HG02970 (cell line): ENCODE data around the gene PKP4.
"Not testable (repeated sequence)": the region's sequence is repeated elsewhere in the genome, so short reads cannot be mapped to it uniquely, and the experiment has no call there.

Source experiments
- ATAC-seq: cut with Tn5 transposase; IDR thresholded peaks from one replicate; pipeline ENCODE4 v1.9.1; 2021; ENCODE audit warnings: mild to moderate bottlenecking, moderate library complexity, moderate number of reproducible peaks; ENCODE audit not compliant: unreplicated experiment, low FRiP score

Gene PKP4

DNA sequence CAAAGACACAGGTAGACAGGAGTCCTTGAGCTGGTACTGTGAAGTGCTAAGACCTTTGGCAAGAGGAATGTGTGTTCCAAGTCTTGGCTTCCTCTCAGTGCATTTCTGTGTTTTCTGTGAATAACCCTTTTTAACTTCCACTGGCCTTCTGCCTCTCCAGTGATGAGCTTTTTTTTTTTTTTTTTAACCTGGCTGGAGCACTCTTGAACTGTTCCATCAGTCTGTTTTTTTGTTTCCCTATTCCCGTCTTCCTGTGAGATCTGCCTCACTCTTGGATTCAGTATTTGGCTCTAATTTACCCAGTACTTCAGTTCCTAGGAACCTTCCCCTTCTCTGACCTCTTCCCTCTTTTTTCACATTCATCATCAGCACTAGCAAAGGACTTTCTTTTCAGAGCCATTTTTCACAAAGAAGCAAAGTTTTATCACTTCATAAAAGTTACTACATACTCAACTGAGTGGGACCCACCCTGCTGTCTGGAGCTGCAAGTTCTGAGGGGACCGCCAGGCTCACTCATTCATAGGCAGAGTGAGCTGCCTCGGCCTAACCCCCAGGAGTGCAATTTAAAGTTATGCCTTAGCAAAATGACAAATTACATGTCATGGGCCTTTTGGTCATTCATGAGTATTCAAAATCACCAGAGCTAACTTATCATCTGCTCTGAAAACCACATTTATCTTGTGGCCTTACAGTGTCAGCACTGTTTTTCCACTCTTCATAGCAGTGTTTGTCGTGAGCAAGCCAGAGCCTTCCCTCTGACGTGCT lies 211.4 kb downstream of the PKP4 start:
- ATAC-seq = no peak

DNA sequence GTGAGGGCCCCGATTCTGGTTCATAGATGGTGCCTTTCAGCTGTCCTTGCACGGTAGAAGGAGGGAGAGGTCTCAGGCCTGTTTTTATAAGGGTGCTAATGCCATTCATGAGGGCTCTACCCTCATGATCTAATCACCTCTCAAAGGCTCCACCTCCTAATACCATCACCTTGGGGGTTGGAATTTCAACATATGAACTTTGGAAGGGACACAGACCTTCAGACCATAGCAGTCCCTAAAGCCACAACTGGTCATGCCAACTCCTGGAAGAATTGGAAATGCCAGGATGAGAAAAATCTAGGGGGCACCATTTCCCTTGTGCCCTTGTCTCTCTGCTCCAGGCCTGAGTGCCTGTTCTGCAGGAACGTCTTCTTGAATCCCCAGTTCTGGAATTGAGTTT lies 213.5 kb downstream of the PKP4 start:
- ATAC-seq = no peak

- ATAC-seq = no peak
Observed at GRCh38 chr2:158671360-158672245, 214.9 kb downstream of the PKP4 start.

DNA sequence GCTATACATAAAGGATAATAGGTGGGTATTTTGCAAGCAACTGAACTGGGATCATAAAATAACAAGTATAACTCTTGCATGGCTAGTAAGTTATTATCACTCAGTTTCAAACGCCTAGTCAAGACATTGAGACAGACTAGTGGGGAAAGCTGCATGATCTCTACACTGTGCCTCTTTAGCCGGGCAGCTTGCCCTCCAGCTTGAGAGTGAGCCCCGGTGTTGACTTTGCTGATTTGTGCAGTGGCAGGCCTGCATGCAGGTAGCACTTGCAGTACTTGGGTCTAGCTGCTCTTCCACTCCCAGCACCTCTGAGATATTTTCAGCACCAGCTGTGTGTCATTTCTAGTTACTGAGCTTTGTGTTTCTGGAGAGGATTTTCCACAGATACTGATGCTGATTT lies 219.5 kb downstream of the PKP4 start:
- no peak for ATAC-seq

DNA sequence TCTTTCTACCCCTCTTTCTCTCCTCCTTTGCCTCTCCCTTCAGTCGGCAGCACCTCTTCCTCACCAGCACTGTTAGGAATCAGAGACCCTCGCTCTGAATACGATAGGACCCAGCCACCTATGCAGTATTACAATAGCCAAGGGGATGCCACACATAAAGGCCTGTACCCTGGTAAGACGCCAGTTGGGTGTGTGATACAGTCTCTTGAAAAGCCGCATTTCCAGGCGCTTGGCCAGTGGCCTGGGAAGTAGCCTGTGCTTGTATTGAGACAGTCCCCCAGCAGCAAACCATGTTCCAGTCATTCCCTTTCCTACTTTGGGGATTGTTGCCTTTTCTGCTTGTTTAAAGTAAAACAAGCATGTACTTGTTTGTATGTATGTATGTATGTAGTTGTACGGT lies 219.9 kb downstream of the PKP4 start:
- ATAC-seq = no peak

GRCh38 chr2:158677542-158677941 lies 220.8 kb downstream of the PKP4 start:
- no peak for ATAC-seq

GRCh38 chr2:158681816-158682215 lies 225.1 kb downstream of the PKP4 start:
- ATAC-seq = no peak

- ATAC-seq = no peak
Observed at GRCh38 chr2:158685646-158686045, 228.9 kb downstream of the PKP4 start.

DNA sequence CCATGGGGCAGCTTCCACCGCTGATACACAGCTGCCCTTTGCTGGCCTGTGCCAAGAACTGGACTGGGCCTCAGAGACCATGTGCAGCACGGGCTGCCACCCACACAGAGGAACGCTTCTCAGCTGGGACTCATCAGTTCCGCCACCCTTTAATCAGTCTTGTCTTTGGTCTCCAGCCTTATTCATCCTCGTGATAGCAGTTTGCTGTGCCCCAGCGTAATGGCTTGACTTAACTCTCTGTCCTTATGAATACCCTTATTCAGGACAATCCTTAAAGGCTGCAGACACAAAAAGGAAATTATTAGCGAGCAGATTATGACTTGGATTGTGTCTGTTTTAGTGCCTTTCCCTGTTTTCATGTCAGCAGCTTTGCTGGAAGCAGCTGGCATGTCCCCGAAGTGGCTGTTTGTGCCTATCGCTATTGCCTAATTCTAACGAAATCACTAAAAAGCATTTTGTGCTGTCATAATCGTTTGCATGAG lies 229.5 kb downstream of the PKP4 start:
- no peak for ATAC-seq

DNA sequence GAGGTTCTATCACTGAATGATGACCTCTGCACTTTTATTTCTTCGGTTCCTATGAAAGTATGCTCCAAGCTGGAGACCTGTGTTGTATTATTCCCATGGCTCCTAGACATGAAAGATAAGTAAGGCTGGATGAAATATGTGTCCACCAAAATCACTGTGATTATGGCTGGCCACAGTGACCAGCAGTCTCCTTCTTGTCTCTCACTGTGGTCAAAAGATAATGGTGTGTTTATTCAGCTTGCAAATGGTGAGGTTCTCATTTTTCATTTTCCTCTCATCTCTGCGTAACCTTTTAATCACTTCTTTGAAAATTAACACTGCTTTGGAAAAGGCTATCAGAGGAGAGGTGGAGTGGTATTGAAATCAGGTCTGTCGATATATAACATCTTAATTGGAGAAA lies 230.6 kb downstream of the PKP4 start:
- no peak for ATAC-seq

DNA sequence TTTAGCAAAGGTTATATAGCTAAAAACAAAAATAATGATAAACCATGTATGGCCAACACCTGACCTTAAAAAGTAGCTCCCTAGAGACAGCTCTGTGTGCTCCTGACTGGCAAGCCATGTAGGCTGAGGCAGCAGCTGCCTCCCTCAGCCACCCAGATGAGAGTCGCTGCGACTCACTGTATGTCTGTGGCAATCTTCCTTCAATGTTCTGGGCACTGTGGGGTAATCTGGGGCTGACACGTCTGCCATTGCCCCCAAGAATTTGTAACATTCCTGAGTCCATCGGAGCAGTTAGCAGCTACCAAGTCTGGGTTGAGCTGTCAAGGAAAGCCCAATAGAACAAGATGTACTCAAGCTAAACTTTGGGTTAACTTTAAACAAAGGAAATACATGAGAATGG lies 232.0 kb downstream of the PKP4 start:
- ATAC-seq = no peak

- no peak for ATAC-seq
Observed at GRCh38 chr2:158689391-158689790, 232.6 kb downstream of the PKP4 start.

DNA sequence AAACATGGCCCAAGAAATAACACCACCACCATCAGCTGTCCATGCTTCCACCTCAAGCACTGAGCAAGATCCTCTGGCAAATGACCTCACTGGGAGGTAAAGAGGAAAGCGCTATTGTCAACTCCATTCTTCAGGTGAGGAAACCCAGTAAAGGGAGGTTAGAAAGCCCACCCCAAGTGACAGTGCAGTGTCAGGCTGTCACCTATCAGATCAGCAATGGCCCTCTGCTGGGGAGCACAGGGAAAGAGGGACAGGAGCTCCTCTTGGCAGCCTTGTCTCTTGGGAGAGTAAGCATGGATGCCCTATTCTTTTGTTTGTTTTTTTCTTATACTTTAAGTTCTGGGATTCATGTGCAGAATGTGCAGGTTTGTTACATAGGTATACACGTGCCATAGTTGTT lies 234.1 kb downstream of the PKP4 start:
- ATAC-seq = no peak

DNA sequence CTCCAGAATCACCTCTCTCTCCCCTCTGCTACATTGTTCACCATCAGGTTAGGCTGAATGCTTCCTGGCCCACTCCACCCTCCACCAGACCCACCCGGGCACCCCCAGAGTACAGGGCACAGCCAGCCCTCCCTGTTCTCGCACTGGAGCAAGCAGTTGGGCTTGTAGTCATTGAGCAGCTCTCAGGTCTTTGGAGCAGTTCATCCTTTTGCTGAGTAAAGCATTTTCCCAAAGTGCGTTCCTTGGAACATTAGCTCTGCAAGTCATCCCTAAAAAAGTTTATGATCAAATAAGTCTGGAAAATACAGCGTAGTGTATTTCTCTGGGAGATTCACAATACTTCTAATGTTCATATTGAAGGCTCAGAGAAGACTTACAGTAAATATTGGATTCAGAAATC lies 234.9 kb downstream of the PKP4 start:
- no peak for ATAC-seq

- ATAC-seq = no peak
Observed at GRCh38 chr2:158692372-158693103, 235.8 kb downstream of the PKP4 start.

GRCh38 chr2:158693476-158693875 lies 236.7 kb downstream of the PKP4 start:
- no peak for ATAC-seq

DNA sequence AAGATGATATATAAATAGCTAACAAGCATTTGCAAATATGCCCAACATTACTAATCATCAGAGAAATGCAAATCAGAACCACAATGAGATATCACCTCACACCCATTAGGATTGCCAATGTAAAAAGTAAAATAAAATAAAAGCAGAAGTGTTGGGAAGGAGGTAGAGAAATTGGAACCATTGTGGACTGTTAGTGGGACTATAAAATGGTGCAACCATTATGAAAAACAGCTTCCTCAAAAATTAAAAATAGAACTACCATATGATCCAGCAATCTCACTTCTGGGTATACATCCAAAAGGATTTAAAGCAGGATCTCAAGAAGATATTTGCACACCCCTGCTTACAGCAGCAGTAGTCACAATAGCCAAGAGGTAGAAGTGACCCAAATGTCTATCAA lies 238.6 kb downstream of the PKP4 start:
- ATAC-seq = no peak

GRCh38 chr2:158695744-158696143 lies 239.0 kb downstream of the PKP4 start:
- not testable (repeated sequence) for ATAC-seq

DNA sequence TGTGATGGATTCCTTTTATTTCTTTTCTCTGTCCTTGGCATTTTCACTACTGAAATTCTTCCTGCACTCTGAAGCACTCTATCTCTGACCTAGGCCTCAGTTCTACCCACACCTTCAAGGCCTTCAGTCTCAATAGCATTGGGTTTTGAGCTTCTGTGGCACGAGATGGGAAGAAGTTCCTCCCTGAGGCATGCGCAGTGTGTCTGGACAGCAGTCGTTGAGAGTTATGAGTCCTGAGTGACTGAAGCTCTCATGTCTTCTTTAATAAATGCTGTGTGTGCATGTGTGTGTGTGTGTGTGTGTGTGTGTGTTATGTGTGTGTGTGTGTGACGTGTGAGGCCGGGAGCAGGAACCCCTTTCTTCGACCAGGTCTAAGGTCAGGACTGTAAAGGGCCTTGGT lies 242.6 kb downstream of the PKP4 start:
- no peak for ATAC-seq

- ATAC-seq = no peak
Observed at GRCh38 chr2:158701101-158701500, 244.3 kb downstream of the PKP4 start.

- no peak for ATAC-seq
Observed at GRCh38 chr2:158702740-158703139, 246.0 kb downstream of the PKP4 start.
